Measurements from ENCODE around the gene IL33.

IL33 gene

GRCh38 chr9:6195714-6196360 lies 19.8 kb upstream of the IL33 start:
- no peak overlapping the region for H3K27ac ChIP-seq (ENCODE audit: low read depth, low read length)
- no peak overlapping the region for H3K9ac ChIP-seq (ENCODE audit: low read length)
- no peaks in the 10 kb centered on the region for H3K4me1 ChIP-seq (ENCODE audit: insufficient read depth, low read length)
- H3K27me3 ChIP-seq (ENCODE audit: control insufficient read depth in 1 of 2, insufficient read depth in 2 of 2, low read length in 2 of 2) = no peaks in the 10 kb centered on the region
- H3K9me3 ChIP-seq (ENCODE audit: low read length) = no peaks in the 10 kb centered on the region
- H3K4me3 ChIP-seq (ENCODE audit: low read depth in 1 of 2, low read length in 2 of 2) = no peak overlapping the region
- H3K36me3 ChIP-seq (ENCODE audit: insufficient read depth, low read length) = no peaks in the 10 kb centered on the region

- H3K9me3 ChIP-seq (ENCODE audit: low read length) = no peaks in the 10 kb centered on the region
- H3K27ac ChIP-seq (ENCODE audit: low read depth, low read length) = no peak overlapping the region
- no peaks in the 10 kb centered on the region for H3K27me3 ChIP-seq (ENCODE audit: control insufficient read depth in 1 of 2, insufficient read depth in 2 of 2, low read length in 2 of 2)
- H3K4me3 ChIP-seq (ENCODE audit: low read depth in 1 of 2, low read length in 2 of 2) = no peak overlapping the region
- H3K4me1 ChIP-seq (ENCODE audit: insufficient read depth, low read length) = no peaks in the 10 kb centered on the region
- H3K9ac ChIP-seq (ENCODE audit: low read length) = no peak overlapping the region
- H3K36me3 ChIP-seq (ENCODE audit: insufficient read depth, low read length) = no peaks in the 10 kb centered on the region
These were observed 18.3 kb upstream of the IL33 start for GRCh38 chr9:6197330-6197729.

GRCh38 chr9:6198251-6198650 lies 17.4 kb upstream of the IL33 start:
- Histone ChIP-seq H3K9ac (ENCODE audit: low read length) (no peak overlapping the region), H3K9me3 (ENCODE audit: low read length) (no peaks in the 10 kb centered on the region), H3K36me3 (ENCODE audit: insufficient read depth, low read length) (no peaks in the 10 kb centered on the region), H3K4me3 (ENCODE audit: low read depth in 1 of 2, low read length in 2 of 2) (no peak overlapping the region), H3K27me3 (ENCODE audit: control insufficient read depth in 1 of 2, insufficient read depth in 2 of 2, low read length in 2 of 2) (no peaks in the 10 kb centered on the region), H3K4me1 (ENCODE audit: insufficient read depth, low read length) (no peaks in the 10 kb centered on the region), H3K27ac (ENCODE audit: low read depth, low read length) (no peak overlapping the region)

- no peaks in the 10 kb centered on the region for H3K9me3 ChIP-seq (ENCODE audit: low read length)
- H3K27ac ChIP-seq (ENCODE audit: low read depth, low read length) = no peak overlapping the region
- H3K36me3 ChIP-seq (ENCODE audit: insufficient read depth, low read length) = no peaks in the 10 kb centered on the region
- no peaks in the 10 kb centered on the region for H3K27me3 ChIP-seq (ENCODE audit: control insufficient read depth in 1 of 2, insufficient read depth in 2 of 2, low read length in 2 of 2)
- H3K4me1 ChIP-seq (ENCODE audit: insufficient read depth, low read length) = no peaks in the 10 kb centered on the region
- H3K9ac ChIP-seq (ENCODE audit: low read length) = no peak overlapping the region
- H3K4me3 ChIP-seq (ENCODE audit: low read depth in 1 of 2, low read length in 2 of 2) = no peak overlapping the region
These were observed 16.0 kb upstream of the IL33 start for GRCh38 chr9:6199596-6199995.

GRCh38 chr9:6200761-6201160 lies 14.8 kb upstream of the IL33 start:
- no peak overlapping the region for H3K9ac ChIP-seq (ENCODE audit: low read length)
- H3K4me1 ChIP-seq (ENCODE audit: insufficient read depth, low read length) = no peaks in the 10 kb centered on the region
- no peak overlapping the region for H3K27ac ChIP-seq (ENCODE audit: low read depth, low read length)
- H3K9me3 ChIP-seq (ENCODE audit: low read length) = no peaks in the 10 kb centered on the region
- H3K27me3 ChIP-seq (ENCODE audit: control insufficient read depth in 1 of 2, insufficient read depth in 2 of 2, low read length in 2 of 2) = no peaks in the 10 kb centered on the region
- no peak overlapping the region for H3K4me3 ChIP-seq (ENCODE audit: low read depth in 1 of 2, low read length in 2 of 2)
- H3K36me3 ChIP-seq (ENCODE audit: insufficient read depth, low read length) = no peaks in the 10 kb centered on the region

GRCh38 chr9:6209966-6210365 lies 5.6 kb upstream of the IL33 start:
- Histone ChIP-seq H3K27ac (ENCODE audit: low read depth, low read length) (no peak overlapping the region), H3K4me3 (ENCODE audit: low read depth in 1 of 2, low read length in 2 of 2) (no peak overlapping the region), H3K36me3 (ENCODE audit: insufficient read depth, low read length) (no peaks in the 10 kb centered on the region), H3K4me1 (ENCODE audit: insufficient read depth, low read length) (no peaks in the 10 kb centered on the region), H3K9me3 (ENCODE audit: low read length) (peaks cover 7% of the 10 kb centered on the region), H3K27me3 (ENCODE audit: control insufficient read depth in 1 of 2, insufficient read depth in 2 of 2, low read length in 2 of 2) (no peaks in the 10 kb centered on the region), H3K9ac (ENCODE audit: low read length) (no peak overlapping the region)

- H3K4me3 ChIP-seq (ENCODE audit: low read depth in 1 of 2, low read length in 2 of 2) = no peak overlapping the region
- no peaks in the 10 kb centered on the region for H3K27me3 ChIP-seq (ENCODE audit: control insufficient read depth in 1 of 2, insufficient read depth in 2 of 2, low read length in 2 of 2)
- H3K4me1 ChIP-seq (ENCODE audit: insufficient read depth, low read length) = peaks cover 14% of the 10 kb centered on the region
- no peak overlapping the region for H3K27ac ChIP-seq (ENCODE audit: low read depth, low read length)
- peaks cover 7% of the 10 kb centered on the region for H3K9me3 ChIP-seq (ENCODE audit: low read length)
- no peaks in the 10 kb centered on the region for H3K36me3 ChIP-seq (ENCODE audit: insufficient read depth, low read length)
- H3K9ac ChIP-seq (ENCODE audit: low read length) = no peak overlapping the region
These were observed 2.8 kb upstream of the IL33 start for GRCh38 chr9:6212722-6213375.

GRCh38 chr9:6214434-6214833 lies 1.2 kb upstream of the IL33 start:
- no peak overlapping the region for H3K9ac ChIP-seq (ENCODE audit: low read length)
- peaks cover 7% of the 10 kb centered on the region for H3K9me3 ChIP-seq (ENCODE audit: low read length)
- H3K4me1 ChIP-seq (ENCODE audit: insufficient read depth, low read length) = peaks cover 14% of the 10 kb centered on the region
- no peak overlapping the region for H3K4me3 ChIP-seq (ENCODE audit: low read depth in 1 of 2, low read length in 2 of 2)
- no peaks in the 10 kb centered on the region for H3K36me3 ChIP-seq (ENCODE audit: insufficient read depth, low read length)
- no peaks in the 10 kb centered on the region for H3K27me3 ChIP-seq (ENCODE audit: control insufficient read depth in 1 of 2, insufficient read depth in 2 of 2, low read length in 2 of 2)
- H3K27ac ChIP-seq (ENCODE audit: low read depth, low read length) = no peak overlapping the region

GRCh38 chr9:6214903-6215302 lies 704 bp upstream of the IL33 start:
- peaks cover 7% of the 10 kb centered on the region for H3K9me3 ChIP-seq (ENCODE audit: low read length)
- peaks cover 14% of the 10 kb centered on the region for H3K4me1 ChIP-seq (ENCODE audit: insufficient read depth, low read length)
- H3K27ac ChIP-seq (ENCODE audit: low read depth, low read length) = peak overlapping the region; percentile 43
- H3K27me3 ChIP-seq (ENCODE audit: control insufficient read depth in 1 of 2, insufficient read depth in 2 of 2, low read length in 2 of 2) = no peaks in the 10 kb centered on the region
- peak overlapping the region in 1 of 2 donors; percentile 28 for H3K4me3 ChIP-seq (ENCODE audit: low read depth in 1 of 2, low read length in 2 of 2)
- no peaks in the 10 kb centered on the region for H3K36me3 ChIP-seq (ENCODE audit: insufficient read depth, low read length)
- H3K9ac ChIP-seq (ENCODE audit: low read length) = no peak overlapping the region

- H3K27me3 ChIP-seq (ENCODE audit: control insufficient read depth in 1 of 2, insufficient read depth in 2 of 2, low read length in 2 of 2) = no peaks in the 10 kb centered on the region
- H3K4me1 ChIP-seq (ENCODE audit: insufficient read depth, low read length) = peaks cover 18% of the 10 kb centered on the region
- H3K36me3 ChIP-seq (ENCODE audit: insufficient read depth, low read length) = no peaks in the 10 kb centered on the region
- H3K27ac ChIP-seq (ENCODE audit: low read depth, low read length) = peak overlapping the region; percentile 36
- peaks cover under 1% of the 10 kb centered on the region for H3K9me3 ChIP-seq (ENCODE audit: low read length)
- H3K4me3 ChIP-seq (ENCODE audit: low read depth in 1 of 2, low read length in 2 of 2) = peak overlapping the region; percentile 16 to 28
- no peak overlapping the region for H3K9ac ChIP-seq (ENCODE audit: low read length)
These were observed 395 bp downstream of the IL33 start for GRCh38 chr9:6216002-6216401.

- Histone ChIP-seq H3K36me3 (ENCODE audit: insufficient read depth, low read length) (no peaks in the 10 kb centered on the region), H3K4me3 (ENCODE audit: low read depth in 1 of 2, low read length in 2 of 2) (peak overlapping the region; percentile 3 to 28), H3K9ac (ENCODE audit: low read length) (no peak overlapping the region), H3K27ac (ENCODE audit: low read depth, low read length) (no peak overlapping the region), H3K27me3 (ENCODE audit: control insufficient read depth in 1 of 2, insufficient read depth in 2 of 2, low read length in 2 of 2) (no peaks in the 10 kb centered on the region), H3K9me3 (ENCODE audit: low read length) (no peaks in the 10 kb centered on the region), H3K4me1 (ENCODE audit: insufficient read depth, low read length) (peaks cover 23% of the 10 kb centered on the region)
These were observed 1.3 kb downstream of the IL33 start for GRCh38 chr9:6216951-6217350.

GRCh38 chr9:6218099-6218502 lies 2.5 kb downstream of the IL33 start:
- H3K4me3 ChIP-seq (ENCODE audit: low read depth in 1 of 2, low read length in 2 of 2) = peak overlapping the region; percentile 3 to 28
- H3K36me3 ChIP-seq (ENCODE audit: insufficient read depth, low read length) = no peaks in the 10 kb centered on the region

More at GRCh38 chr9:6218099-6218502, 2.5 kb downstream of the IL33 start:
- H3K9ac ChIP-seq (ENCODE audit: low read length) = no peak overlapping the region
- no peaks in the 10 kb centered on the region for H3K9me3 ChIP-seq (ENCODE audit: low read length)
- H3K27me3 ChIP-seq (ENCODE audit: control insufficient read depth in 1 of 2, insufficient read depth in 2 of 2, low read length in 2 of 2) = no peaks in the 10 kb centered on the region
- peaks cover 25% of the 10 kb centered on the region for H3K4me1 ChIP-seq (ENCODE audit: insufficient read depth, low read length)
- H3K27ac ChIP-seq (ENCODE audit: low read depth, low read length) = peak overlapping the region; percentile 76
